Measurements from ENCODE around the gene FTCDNL1.
A peak's percentile ranks its signal among the peaks of the same experiment; 100 is the strongest.

FTCDNL1 gene

DNA sequence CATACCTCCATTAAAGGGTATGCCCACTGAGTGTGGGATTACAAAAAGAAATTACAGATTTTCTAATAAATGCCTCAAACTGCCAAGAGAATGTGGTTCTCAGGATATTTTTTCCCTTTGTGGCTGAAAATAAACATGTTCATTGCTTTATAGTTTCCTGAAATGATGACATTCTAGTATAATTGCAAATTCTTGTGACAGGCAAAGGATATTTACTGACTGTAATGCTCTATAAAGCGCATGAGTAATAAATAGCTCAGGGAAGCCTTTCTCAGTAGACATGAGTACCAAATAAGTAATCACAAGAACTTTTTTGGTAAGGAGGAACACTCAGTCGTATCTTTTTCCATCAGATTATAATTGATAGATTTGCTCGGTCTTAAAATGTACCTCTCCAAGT lies 72.3 kb downstream of the FTCDNL1 start:
- Histone ChIP-seq H3K23ac (ENCODE audit: low read length in 2 of 2) (no peak overlapping the region), H3K79me1 (replicated peaks; ENCODE audit: low read length, poor library complexity, severe bottlenecking) (no peaks in the 10 kb centered on the region), H2AK5ac (ENCODE audit: low read length, severe bottlenecking) (no peak overlapping the region), H3K27ac (ENCODE audit: low read length, poor library complexity, severe bottlenecking) (no peak overlapping the region), H3K36me3 (ENCODE audit: control insufficient read depth in 1 of 2, insufficient read depth in 2 of 2, low read depth in 1 of 2, low read length in 2 of 2) (no peaks in the 10 kb centered on the region), H3K4me3 (ENCODE audit: insufficient read depth in 1 of 2, low read depth in 1 of 2, low read length in 2 of 2) (no peak overlapping the region), H2BK12ac (ENCODE audit: low read length in 2 of 2) (no peak overlapping the region), H3K27me3 (ENCODE audit: control insufficient read depth in 1 of 2, insufficient read depth in 1 of 2, low read length in 2 of 2) (no peaks in the 10 kb centered on the region), H2AFZ (ENCODE audit: low read depth, low read length) (no peak overlapping the region), H3K14ac (ENCODE audit: low read length in 2 of 2) (no peak overlapping the region), H3K9me3 (ENCODE audit: control insufficient read depth, low read length) (no peaks in the 10 kb centered on the region), H2BK15ac (ENCODE audit: low read depth, poor library complexity, severe bottlenecking) (no peak overlapping the region), H2BK120ac (ENCODE audit: low read depth, low read length) (no peak overlapping the region), H3K9ac (ENCODE audit: low read length) (no peak overlapping the region), H2BK5ac (ENCODE audit: low read depth, low read length, poor library complexity, severe bottlenecking) (no peak overlapping the region), H3K18ac (ENCODE audit: low read depth in 1 of 2, low read length in 2 of 2) (no peak overlapping the region), H4K8ac (ENCODE audit: low read length) (no peak overlapping the region), H3K4me2 (ENCODE audit: low read length, poor library complexity, severe bottlenecking) (no peak overlapping the region), H3K4me1 (ENCODE audit: control insufficient read depth, insufficient read depth, low read depth, low read length) (no peaks in the 10 kb centered on the region), H4K91ac (ENCODE audit: low read length) (no peak overlapping the region), H3K4ac (ENCODE audit: low read depth in 1 of 2, low read length in 2 of 2) (no peak overlapping the region)
- 100% methylated on average over 1 of the region's 3 CpGs for WGBS
- no peak for DNase-seq

DNA sequence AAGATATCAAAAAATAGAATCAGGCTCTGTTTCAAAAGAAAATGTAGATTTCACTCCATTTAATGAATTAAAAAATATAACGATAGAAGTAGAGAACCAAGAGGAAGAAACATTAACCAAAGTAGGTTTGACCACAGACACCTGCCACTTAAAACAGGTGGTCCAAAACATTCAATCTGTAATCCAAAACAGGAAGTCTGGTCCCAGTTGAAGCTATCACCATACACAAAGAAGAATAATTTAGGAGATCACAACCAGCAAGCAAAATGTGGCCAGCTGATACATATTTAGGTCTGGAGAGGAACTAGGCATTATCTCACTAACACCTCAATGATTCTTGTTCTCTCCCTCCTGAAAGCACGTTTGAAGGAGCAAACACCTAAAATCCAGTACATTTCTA lies 73.1 kb downstream of the FTCDNL1 start:
- H3K4me2 ChIP-seq (ENCODE audit: low read length, poor library complexity, severe bottlenecking), result no peak overlapping the region
- no peak overlapping the region for H2BK120ac ChIP-seq (ENCODE audit: low read depth, low read length)
- H3K79me1 ChIP-seq (replicated peaks; ENCODE audit: low read length, poor library complexity, severe bottlenecking), result no peaks in the 10 kb centered on the region
- H3K23ac ChIP-seq (ENCODE audit: low read length in 2 of 2), result no peak overlapping the region
- H3K4me3 ChIP-seq (ENCODE audit: insufficient read depth in 1 of 2, low read depth in 1 of 2, low read length in 2 of 2), result no peak overlapping the region
- no peaks in the 10 kb centered on the region for H3K9me3 ChIP-seq (ENCODE audit: control insufficient read depth, low read length)
- H4K91ac ChIP-seq (ENCODE audit: low read length), result no peak overlapping the region
- no peak overlapping the region for H3K4ac ChIP-seq (ENCODE audit: low read depth in 1 of 2, low read length in 2 of 2)
- no peaks in the 10 kb centered on the region for H3K36me3 ChIP-seq (ENCODE audit: control insufficient read depth in 1 of 2, insufficient read depth in 2 of 2, low read depth in 1 of 2, low read length in 2 of 2)
- H2AK5ac ChIP-seq (ENCODE audit: low read length, severe bottlenecking), result no peak overlapping the region
- 67% methylated on average over 2 of the region's 2 CpGs for WGBS
- no peak overlapping the region for H4K8ac ChIP-seq (ENCODE audit: low read length)
- no peak overlapping the region for H2BK12ac ChIP-seq (ENCODE audit: low read length in 2 of 2)
- no peaks in the 10 kb centered on the region for H3K4me1 ChIP-seq (ENCODE audit: control insufficient read depth, insufficient read depth, low read depth, low read length)
- H2AFZ ChIP-seq (ENCODE audit: low read depth, low read length), result no peak overlapping the region
- H2BK15ac ChIP-seq (ENCODE audit: low read depth, poor library complexity, severe bottlenecking), result no peak overlapping the region
- no peak overlapping the region for H3K14ac ChIP-seq (ENCODE audit: low read length in 2 of 2)
- no peak for DNase-seq
- no peak overlapping the region for H2BK5ac ChIP-seq (ENCODE audit: low read depth, low read length, poor library complexity, severe bottlenecking)
- no peaks in the 10 kb centered on the region for H3K27me3 ChIP-seq (ENCODE audit: control insufficient read depth in 1 of 2, insufficient read depth in 1 of 2, low read length in 2 of 2)
- no peak overlapping the region for H3K18ac ChIP-seq (ENCODE audit: low read depth in 1 of 2, low read length in 2 of 2)
- H3K9ac ChIP-seq (ENCODE audit: low read length), result no peak overlapping the region
- H3K27ac ChIP-seq (ENCODE audit: low read length, poor library complexity, severe bottlenecking), result no peak overlapping the region

DNA sequence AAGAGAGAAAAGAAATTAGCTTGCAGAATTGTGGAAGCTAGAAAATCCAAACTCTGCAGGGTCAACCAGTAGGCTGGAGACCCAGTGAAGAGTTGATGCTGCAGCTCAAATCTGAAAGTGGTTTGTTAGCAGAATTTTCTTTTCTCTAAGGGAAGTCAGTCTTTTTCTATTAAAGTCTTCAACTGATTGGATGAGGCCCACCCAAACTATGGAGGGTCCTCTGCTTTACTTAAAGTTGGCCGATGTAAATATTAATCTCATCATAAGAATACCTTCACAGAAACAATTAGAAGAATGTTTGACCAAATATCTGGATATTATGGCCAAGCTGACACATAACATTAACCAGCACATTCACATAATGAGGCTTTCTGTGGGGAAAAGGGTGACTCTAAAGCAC lies 73.7 kb downstream of the FTCDNL1 start:
- Histone ChIP-seq H3K4me2 (ENCODE audit: low read length, poor library complexity, severe bottlenecking) (no peak overlapping the region), H2BK5ac (ENCODE audit: low read depth, low read length, poor library complexity, severe bottlenecking) (no peak overlapping the region), H3K36me3 (ENCODE audit: control insufficient read depth in 1 of 2, insufficient read depth in 2 of 2, low read depth in 1 of 2, low read length in 2 of 2) (no peaks in the 10 kb centered on the region), H2BK12ac (ENCODE audit: low read length in 2 of 2) (no peak overlapping the region), H3K23ac (ENCODE audit: low read length in 2 of 2) (no peak overlapping the region), H3K4me1 (ENCODE audit: control insufficient read depth, insufficient read depth, low read depth, low read length) (no peaks in the 10 kb centered on the region), H3K27ac (ENCODE audit: low read length, poor library complexity, severe bottlenecking) (no peak overlapping the region), H3K79me1 (replicated peaks; ENCODE audit: low read length, poor library complexity, severe bottlenecking) (no peaks in the 10 kb centered on the region), H2BK15ac (ENCODE audit: low read depth, poor library complexity, severe bottlenecking) (no peak overlapping the region), H3K4me3 (ENCODE audit: insufficient read depth in 1 of 2, low read depth in 1 of 2, low read length in 2 of 2) (no peak overlapping the region), H3K27me3 (ENCODE audit: control insufficient read depth in 1 of 2, insufficient read depth in 1 of 2, low read length in 2 of 2) (no peaks in the 10 kb centered on the region), H3K4ac (ENCODE audit: low read depth in 1 of 2, low read length in 2 of 2) (no peak overlapping the region), H4K91ac (ENCODE audit: low read length) (no peak overlapping the region), H2BK120ac (ENCODE audit: low read depth, low read length) (no peak overlapping the region), H3K9me3 (ENCODE audit: control insufficient read depth, low read length) (no peaks in the 10 kb centered on the region), H3K14ac (ENCODE audit: low read length in 2 of 2) (no peak overlapping the region), H2AK5ac (ENCODE audit: low read length, severe bottlenecking) (no peak overlapping the region), H4K8ac (ENCODE audit: low read length) (no peak overlapping the region), H3K18ac (ENCODE audit: low read depth in 1 of 2, low read length in 2 of 2) (no peak overlapping the region), H2AFZ (ENCODE audit: low read depth, low read length) (no peak overlapping the region), H3K9ac (ENCODE audit: low read length) (no peak overlapping the region)
- DNase-seq, result no peak
- no CpG with 5 or more reads among the region's 1 CpG for WGBS

DNA sequence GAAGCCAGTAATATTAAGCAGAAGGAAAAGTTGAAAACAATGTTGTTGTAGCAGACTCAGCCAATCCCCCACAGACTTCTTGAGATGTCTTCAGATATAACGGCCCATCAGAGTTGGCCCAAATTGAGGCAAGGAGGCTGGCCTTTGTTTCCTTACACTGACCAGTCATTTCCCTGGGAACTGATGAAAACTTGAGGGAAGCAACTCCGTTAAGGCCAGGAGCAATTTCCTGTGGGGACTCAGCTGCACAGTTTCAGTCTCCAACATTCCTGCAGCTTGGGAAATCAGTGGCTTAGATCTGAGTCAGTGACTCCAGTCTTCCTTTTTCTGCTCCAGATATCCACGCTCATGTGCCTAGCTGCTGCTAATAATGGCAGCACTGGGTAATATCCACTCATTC lies 75.7 kb downstream of the FTCDNL1 start:
- WGBS, result 45% methylated on average over 2 of the region's 3 CpGs
- H2AFZ ChIP-seq (ENCODE audit: low read depth, low read length), result no peak overlapping the region
- no peak for DNase-seq
- no peak overlapping the region for H3K27ac ChIP-seq (ENCODE audit: low read length, poor library complexity, severe bottlenecking)
- no peak overlapping the region for H3K18ac ChIP-seq (ENCODE audit: low read depth in 1 of 2, low read length in 2 of 2)
- H4K8ac ChIP-seq (ENCODE audit: low read length), result no peak overlapping the region
- H3K23ac ChIP-seq (ENCODE audit: low read length in 2 of 2), result no peak overlapping the region
- no peak overlapping the region for H2BK15ac ChIP-seq (ENCODE audit: low read depth, poor library complexity, severe bottlenecking)
- H3K4ac ChIP-seq (ENCODE audit: low read depth in 1 of 2, low read length in 2 of 2), result no peak overlapping the region
- no peak overlapping the region for H4K91ac ChIP-seq (ENCODE audit: low read length)
- H3K79me1 ChIP-seq (replicated peaks; ENCODE audit: low read length, poor library complexity, severe bottlenecking), result no peaks in the 10 kb centered on the region
- no peak overlapping the region for H2BK12ac ChIP-seq (ENCODE audit: low read length in 2 of 2)
- no peaks in the 10 kb centered on the region for H3K4me1 ChIP-seq (ENCODE audit: control insufficient read depth, insufficient read depth, low read depth, low read length)
- H3K4me3 ChIP-seq (ENCODE audit: insufficient read depth in 1 of 2, low read depth in 1 of 2, low read length in 2 of 2), result no peak overlapping the region
- H3K9me3 ChIP-seq (ENCODE audit: control insufficient read depth, low read length), result no peaks in the 10 kb centered on the region
- peak overlapping the region; percentile 14 for H3K9ac ChIP-seq (ENCODE audit: low read length)
- H3K4me2 ChIP-seq (ENCODE audit: low read length, poor library complexity, severe bottlenecking), result no peak overlapping the region
- no peak overlapping the region for H2BK5ac ChIP-seq (ENCODE audit: low read depth, low read length, poor library complexity, severe bottlenecking)
- H3K14ac ChIP-seq (ENCODE audit: low read length in 2 of 2), result no peak overlapping the region
- H3K36me3 ChIP-seq (ENCODE audit: control insufficient read depth in 1 of 2, insufficient read depth in 2 of 2, low read depth in 1 of 2, low read length in 2 of 2), result no peaks in the 10 kb centered on the region
- H2AK5ac ChIP-seq (ENCODE audit: low read length, severe bottlenecking), result no peak overlapping the region
- no peaks in the 10 kb centered on the region for H3K27me3 ChIP-seq (ENCODE audit: control insufficient read depth in 1 of 2, insufficient read depth in 1 of 2, low read length in 2 of 2)
- no peak overlapping the region for H2BK120ac ChIP-seq (ENCODE audit: low read depth, low read length)
